ENCODE data around the gene RASAL2.

GRCh38 chr1:178407655-178408054, 313.8 kb downstream of the RASAL2 start:
- no peak for TF ChIP-seq CTCF (conservative IDR thresholded peaks at IDR 0.05; ENCODE audit: low read depth, low read length)
- TF ChIP-seq POLR2A (IDR thresholded peaks at IDR 0.05; ENCODE audit: low read depth, low read length): no peak
- TF ChIP-seq SMC3 (IDR thresholded peaks at IDR 0.05; ENCODE audit: low read depth, low read length): no peak
- no peak for TF ChIP-seq MAZ (IDR thresholded peaks at IDR 0.05; ENCODE audit: borderline replicate concordance, low read depth, low read length)
- TF ChIP-seq CEBPB (IDR thresholded peaks at IDR 0.05; ENCODE audit: low read depth, low read length): no peak
- TF ChIP-seq USF2 (IDR thresholded peaks at IDR 0.05; ENCODE audit: low read depth, low read length): no peak
- no peak for TF ChIP-seq ELK1 (IDR thresholded peaks at IDR 0.05; ENCODE audit: borderline replicate concordance, low read depth, low read length)
- no peak for TF ChIP-seq MAFK (IDR thresholded peaks at IDR 0.05; ENCODE audit: low read depth, low read length)
- no peak for TF ChIP-seq NFE2L2 (IDR thresholded peaks at IDR 0.05; ENCODE audit: low read depth, low read length)
- TF ChIP-seq BHLHE40 (IDR thresholded peaks at IDR 0.05; ENCODE audit: low read depth, low read length): no peak
- no peak for TF ChIP-seq RAD21 (IDR thresholded peaks at IDR 0.05; ENCODE audit: low read length)
- TF ChIP-seq RCOR1 (IDR thresholded peaks at IDR 0.05; ENCODE audit: insufficient replicate concordance, low read length): no peak
- no peak for TF ChIP-seq MXI1 (IDR thresholded peaks at IDR 0.05; ENCODE audit: borderline replicate concordance, low read depth, low read length)
- TF ChIP-seq RFX5 (IDR thresholded peaks at IDR 0.05; ENCODE audit: low read depth, low read length): no peak
